GM10847 (cell line): Measurements from ENCODE around the gene SLC4A1AP.

Experiments used
- POLR2A ChIP-seq: IDR thresholded peaks from 2 replicates; pipeline ENCODE4 v1.6.1; 2011; ENCODE audit not compliant: insufficient read length; ENCODE audit errors: extremely low read depth

Gene SLC4A1AP

GRCh38 chr2:27685577-27685976, 21.9 kb downstream of the SLC4A1AP start:
- TF ChIP-seq POLR2A = no peak

GRCh38 chr2:27687232-27687631, 23.5 kb downstream of the SLC4A1AP start:
- no peak for TF ChIP-seq POLR2A

DNA sequence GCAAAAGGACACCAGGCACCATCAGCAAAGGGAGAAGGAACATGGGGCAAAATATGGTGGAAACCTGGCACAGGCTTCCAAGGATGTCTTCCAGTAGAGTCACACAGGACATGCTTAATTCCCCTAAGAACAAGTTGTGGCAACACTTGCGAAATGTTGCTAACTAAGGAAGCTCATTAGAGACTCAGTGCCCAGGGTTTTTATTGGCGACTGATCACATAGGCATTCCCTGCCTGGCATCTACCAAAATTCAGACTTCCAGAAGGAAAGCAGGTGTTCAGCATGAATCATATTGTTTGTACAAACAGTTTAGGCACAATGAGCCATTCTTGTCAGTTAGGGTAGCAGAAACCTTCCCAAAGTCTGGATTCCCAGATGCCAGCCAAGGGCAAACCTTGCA, 25.7 kb downstream of the SLC4A1AP start:
- TF ChIP-seq POLR2A = no peak

GRCh38 chr2:27690052-27690451, 26.4 kb downstream of the SLC4A1AP start:
- no peak for TF ChIP-seq POLR2A

- no peak for TF ChIP-seq POLR2A
These were observed 34.0 kb downstream of the SLC4A1AP start for GRCh38 chr2:27697660-27698059.

- no peak for TF ChIP-seq POLR2A
These were observed 38.0 kb downstream of the SLC4A1AP start for GRCh38 chr2:27701676-27702075.

GRCh38 chr2:27702302-27702701, 38.6 kb downstream of the SLC4A1AP start:
- TF ChIP-seq POLR2A = no peak

DNA sequence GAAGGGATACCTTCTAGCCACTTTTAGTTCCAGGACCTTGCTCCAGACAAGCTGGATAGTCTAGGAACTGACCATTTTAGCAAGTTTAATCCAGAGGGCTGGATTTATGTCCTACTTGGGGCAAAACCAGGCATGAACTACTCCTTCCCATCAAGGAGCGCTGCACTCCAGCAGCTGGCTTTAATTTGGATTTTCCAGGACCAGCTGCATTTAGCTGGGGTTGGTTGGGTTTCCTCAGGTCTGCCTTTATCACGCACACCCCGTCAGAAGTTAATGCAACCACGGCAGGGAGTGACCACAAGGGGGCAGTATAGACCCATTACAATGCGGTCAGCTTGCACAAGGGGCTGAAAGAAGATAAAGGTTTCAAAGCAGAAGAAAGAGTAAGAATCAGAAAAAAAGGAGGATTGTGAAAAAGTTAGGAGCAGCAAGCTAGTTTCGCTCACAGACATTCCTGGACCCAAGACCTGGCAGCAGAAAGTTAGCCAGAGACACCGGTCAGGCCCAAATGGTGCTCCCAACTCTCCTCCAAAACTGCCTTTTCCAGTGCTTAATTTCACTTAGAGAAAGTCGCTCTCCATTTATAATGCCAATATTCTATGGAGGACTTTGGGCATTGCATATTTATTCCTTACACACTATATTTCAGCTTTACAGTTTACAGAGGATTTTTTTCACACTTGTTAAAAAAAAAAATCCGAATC, 40.1 kb downstream of the SLC4A1AP start:
- TF ChIP-seq POLR2A = no peak

DNA sequence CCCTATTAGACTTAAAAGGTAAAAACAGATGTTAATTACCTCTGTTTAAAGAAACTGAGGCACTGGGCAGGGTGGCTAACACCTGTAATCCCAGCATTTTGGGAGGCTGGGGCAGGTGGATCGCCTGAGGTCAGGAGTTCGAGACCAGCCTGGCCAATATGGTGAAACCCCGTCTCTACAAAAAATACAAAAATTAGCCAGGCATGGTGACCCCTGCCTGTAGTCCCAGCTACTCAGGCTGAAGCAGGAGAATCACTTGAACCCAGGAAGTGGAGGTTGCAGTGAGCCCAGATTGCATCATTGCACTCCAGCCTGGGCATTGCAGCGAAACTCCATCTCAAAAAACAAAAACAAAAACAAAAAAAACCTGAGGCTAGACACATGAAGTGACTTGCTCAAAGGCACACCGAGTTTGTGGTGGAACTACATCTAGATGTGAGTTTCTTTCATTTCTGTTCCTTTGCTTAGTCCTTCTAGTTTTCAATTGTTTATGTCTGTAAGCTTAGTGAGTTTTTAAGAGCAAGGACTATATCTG, 40.7 kb downstream of the SLC4A1AP start:
- no peak for TF ChIP-seq POLR2A

- TF ChIP-seq POLR2A = no peak
These were observed 42.3 kb downstream of the SLC4A1AP start for GRCh38 chr2:27705851-27706622.

- no peak for TF ChIP-seq POLR2A
These were observed 44.0 kb downstream of the SLC4A1AP start for GRCh38 chr2:27707462-27708256.

GRCh38 chr2:27708257-27708654, 44.6 kb downstream of the SLC4A1AP start:
- TF ChIP-seq POLR2A = no peak

- TF ChIP-seq POLR2A = no peak
These were observed 45.0 kb downstream of the SLC4A1AP start for GRCh38 chr2:27708666-27709065.

GRCh38 chr2:27709326-27709725, 45.6 kb downstream of the SLC4A1AP start:
- no peak for TF ChIP-seq POLR2A

DNA sequence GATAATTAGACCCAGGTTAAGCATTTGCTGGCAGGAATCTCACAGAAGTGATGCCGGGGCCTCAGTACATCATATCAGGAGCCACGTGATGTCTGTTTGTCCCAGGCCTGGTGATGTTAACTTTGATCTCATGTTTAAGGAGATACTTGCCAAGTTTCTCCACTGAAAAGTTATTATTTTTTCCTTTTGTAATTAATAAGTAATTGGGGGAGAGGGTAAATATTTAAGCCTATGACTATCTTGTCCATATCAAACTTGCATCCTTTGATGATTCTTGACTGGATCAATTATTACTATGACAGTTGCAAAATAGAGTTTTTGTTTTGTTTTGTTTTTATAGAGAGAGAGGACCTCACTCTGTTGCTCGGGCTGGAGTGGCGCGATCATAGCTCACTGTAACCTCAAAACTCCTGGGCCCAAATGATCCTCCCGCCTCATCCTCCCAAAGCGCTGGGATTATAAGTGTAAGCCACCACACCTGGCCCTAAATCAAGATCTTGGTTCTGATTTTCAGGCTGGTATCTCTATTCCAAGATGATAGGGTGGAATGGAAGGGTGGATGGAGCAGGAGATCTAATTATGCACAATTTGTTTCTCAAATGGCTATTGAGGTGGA, 46.4 kb downstream of the SLC4A1AP start:
- TF ChIP-seq POLR2A = no peak

- no peak for TF ChIP-seq POLR2A
These were observed 47.1 kb downstream of the SLC4A1AP start for GRCh38 chr2:27710640-27711430.
